ENCODE measurements around the gene EVC2.
"Not testable (repeated sequence)": the region's sequence is repeated elsewhere in the genome, so short reads cannot be mapped to it uniquely, and the experiment has no call there.

EVC2 gene

DNA sequence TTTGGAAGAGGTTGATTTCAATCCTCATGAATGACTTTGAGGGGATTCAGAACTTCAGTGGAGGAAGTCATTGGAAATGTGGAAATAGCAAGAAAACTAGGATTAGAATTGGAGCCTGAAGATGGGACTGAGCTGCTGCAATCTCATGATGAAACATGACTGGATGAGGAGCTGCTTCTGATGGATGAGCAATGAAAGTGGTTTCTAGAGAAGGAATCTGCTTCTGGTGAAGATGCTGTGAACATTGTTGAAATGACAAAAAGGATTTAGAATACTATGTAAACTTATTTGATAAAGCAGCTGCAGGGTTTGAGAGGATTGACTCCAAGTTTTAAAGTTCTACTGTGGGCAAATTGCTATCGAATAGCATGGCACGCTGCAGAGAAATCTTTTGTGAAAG, 29.7 kb upstream of the EVC2 start:
- no peak for DNase-seq

DNA sequence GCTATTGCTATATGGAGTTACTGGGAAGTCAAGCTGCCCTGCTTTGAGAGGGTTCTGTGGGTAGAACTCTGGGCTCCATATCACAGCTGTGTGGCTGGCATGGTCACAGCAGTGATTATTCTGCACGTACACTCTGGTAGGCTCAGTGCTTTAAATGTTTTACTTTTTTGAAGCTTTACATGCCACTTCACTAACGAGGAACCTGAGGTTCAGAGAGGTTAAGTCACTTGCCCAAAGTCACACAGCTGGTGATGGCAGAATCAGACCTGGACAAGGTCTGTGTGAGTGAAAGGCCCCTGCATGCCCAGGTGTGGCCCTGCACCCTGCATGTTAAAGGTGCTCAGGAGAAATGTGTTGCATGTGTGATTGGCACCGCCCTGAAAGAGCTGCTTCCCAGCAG, 27.1 kb upstream of the EVC2 start:
- no peak for DNase-seq

DNA sequence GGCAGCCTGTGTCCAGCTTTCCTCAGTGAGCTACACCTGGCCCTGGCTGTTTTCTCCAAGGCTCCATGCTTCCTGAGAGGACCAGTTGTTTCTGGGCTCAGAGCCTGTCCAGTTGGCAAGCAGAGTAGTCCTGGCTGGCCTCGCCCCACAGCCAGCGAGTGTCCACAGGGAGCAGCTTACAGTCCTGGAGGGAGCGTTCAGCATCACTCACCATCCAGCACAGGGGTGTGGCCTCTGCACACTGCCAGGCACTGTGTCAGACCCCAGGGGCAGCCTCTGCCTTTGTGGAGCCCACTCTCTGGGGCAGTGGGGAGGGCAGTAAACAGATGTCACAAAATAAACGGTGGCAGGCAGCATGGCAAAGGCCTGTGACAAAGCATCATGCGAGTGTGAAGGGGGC, 26.5 kb upstream of the EVC2 start:
- no peak for DNase-seq

DNA sequence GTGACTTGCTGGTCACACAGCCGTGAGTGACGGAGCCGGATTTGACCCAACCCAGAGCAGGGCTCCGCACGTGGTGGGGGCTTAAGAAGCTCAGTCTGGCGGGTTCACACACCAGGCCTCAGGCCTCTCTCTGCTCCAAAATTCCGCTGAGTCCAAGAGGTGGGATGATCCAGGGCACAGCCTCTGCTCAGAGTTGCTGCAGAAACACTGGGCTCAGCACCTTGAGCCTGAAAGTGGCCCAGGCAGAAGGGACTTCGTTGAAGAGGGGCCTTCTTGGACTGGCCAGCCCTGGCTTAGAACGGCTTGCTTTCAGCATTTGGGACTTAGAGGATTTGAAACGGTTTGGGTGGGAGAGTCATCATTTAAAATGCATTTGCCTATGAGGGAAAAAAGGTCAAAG, 23.8 kb upstream of the EVC2 start:
- no peak for DNase-seq

DNA sequence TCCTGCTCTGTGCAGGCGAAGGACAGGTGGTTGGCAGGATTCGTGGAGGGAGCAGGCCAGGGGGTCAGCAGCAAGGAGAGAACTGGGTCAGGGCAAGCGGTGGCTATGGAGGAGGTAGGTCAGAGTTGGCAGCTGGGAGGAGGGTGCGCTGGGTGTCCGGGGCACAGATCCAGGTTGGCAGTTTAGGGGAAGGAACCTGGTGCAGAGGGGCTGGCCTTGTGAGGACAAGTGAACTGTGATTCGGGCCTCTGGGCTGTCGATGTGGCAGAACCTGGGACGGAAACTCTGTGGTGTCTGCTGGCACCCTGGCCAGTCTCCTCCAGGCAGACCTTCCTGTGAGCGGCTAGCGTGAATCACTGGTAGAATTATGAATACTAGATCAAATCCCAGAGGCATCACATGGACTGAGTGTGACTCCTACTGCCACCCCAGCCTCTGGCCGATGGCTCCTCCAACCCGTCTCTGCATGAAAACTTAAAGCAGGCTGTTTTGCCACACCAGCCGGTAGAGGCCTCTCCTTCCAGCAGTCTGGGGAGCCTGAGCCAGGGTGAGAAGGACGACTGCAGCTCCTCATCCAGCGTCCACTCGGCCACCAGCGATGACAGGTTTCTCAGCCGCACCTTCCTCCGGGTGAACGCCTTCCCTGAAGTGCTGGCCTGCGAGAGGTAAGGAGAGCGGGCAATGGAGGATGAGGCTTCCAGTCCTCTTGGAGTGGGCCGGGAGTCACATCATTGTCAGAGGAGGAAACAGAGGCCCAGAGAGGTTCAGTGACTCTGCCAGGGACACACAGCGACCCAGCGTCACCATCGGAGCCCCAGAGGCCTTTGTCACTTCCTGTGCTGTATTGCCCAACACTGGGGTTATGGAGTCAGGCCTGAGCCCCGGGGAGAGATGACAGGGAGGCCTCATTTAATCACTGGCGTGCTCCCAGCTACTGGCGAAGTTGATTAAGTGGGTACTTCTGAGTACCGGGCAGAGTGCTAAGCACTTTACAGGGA, 22.9 kb upstream of the EVC2 start:
- no peak for DNase-seq

DNA sequence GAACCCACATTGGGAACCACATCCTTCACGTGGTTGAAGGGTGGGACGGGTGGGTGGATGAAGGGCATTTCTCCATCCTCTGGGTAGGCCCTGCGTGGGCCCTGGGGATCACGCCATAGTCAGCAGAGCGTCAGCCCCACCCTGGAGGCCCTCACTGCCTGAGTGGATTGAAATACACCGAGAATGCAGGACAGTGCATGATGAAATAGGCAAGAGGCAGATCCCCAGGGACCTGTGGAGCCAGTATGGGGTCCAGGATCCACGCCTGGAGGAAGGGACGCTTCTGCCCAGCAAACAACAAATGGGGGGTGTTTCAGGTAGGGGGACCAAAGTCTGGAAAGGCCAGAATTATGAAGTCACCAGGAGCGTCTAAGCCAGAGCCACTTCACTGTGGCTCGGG, 22.1 kb upstream of the EVC2 start:
- DNase-seq: no peak

DNA sequence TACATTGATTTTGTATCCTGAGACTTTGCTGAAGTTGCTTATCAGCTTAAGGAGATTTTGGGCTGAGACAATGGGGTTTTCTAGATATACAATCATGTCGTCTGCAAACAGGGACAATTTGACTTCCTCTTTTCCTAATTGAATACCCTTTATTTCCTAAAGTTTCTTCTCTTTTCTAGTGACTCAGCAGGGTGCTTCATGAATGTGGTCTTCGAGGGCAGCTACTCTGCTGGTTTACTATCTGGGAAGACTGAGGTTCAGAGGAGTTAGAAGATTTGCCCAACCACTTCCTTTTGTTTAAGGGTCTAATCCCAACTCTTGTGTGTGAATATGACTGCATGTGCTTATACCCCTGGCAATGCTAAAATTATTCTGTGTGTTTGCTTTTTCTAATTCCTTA, 20.1 kb upstream of the EVC2 start:
- not testable (repeated sequence) for DNase-seq

DNA sequence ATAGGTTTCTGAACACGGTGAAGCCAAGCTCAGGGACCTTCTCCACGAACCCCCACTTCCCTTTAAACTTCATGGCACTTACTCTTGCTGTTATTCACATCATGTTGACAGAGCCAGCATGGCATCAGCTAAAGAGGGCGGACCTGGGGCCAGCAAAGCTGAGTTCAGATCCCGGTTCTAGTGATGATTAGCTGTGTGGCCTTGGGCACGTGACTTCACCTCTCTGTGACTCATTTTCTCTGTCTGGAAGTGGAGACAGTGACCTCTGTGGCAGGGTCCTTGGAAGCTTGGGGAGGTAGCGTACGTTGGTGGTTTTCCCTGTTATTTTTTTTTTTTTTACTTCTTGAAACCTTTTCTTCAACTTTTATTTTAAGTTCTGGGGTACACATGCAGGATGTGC, 16.0 kb upstream of the EVC2 start:
- no peak for DNase-seq

DNA sequence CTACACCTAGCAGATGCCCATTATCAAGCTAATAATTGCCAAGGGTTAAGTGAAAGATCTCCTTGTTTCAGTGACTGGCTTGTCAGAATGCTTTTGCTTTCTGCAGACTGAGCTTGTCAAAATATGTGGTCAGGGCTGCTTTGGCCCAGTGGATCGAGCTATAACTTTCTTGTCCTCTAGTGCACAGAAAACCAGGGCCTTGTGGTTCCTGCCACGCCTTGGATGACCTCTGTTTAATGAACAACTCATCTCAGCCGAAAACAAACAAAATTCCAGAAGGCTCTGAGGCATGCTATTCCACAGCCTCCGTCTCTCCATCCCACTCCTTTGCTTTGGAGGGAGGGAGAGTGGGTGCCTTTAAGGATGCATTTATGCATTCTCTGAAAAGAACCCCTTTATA, 14.0 kb upstream of the EVC2 start:
- no peak for DNase-seq

DNA sequence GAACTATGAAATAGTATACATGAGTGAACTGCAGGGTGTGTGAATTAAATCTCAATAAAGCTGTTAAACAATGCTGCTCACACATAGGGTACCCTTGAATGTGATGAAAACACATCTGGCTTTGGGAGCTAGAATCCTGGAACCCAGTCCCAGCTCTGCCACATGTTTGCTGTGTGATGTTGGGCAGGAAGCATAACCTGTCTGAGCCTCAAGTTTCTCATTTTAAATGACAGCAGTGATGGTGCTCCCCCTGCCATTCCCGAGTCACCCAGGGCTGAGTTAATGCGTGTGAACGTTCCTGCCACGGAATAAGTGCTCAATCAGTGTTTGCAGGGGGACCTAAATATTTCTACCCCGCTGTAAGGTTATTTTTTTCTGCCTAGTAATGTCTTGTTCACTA, 13.6 kb upstream of the EVC2 start:
- DNase-seq: no peak

DNA sequence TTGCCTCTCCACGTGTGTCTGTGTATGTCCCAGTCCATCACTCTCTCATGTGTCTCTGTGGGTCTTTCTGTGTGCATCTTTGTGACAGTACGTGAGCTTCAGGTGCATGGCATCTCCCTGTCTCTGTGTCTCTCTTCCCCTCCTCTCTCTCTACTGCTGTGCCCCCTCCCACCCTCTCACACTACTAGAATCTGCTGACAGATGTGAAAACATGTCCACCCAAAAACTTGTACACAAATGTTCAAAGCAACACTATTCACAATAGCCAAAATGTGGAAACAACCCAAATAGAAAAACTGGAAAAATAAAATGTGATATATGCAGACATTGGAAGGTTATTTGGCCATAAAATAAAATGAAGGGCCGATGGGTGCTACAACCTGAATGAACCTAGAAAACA, 12.6 kb upstream of the EVC2 start:
- no peak for DNase-seq

DNA sequence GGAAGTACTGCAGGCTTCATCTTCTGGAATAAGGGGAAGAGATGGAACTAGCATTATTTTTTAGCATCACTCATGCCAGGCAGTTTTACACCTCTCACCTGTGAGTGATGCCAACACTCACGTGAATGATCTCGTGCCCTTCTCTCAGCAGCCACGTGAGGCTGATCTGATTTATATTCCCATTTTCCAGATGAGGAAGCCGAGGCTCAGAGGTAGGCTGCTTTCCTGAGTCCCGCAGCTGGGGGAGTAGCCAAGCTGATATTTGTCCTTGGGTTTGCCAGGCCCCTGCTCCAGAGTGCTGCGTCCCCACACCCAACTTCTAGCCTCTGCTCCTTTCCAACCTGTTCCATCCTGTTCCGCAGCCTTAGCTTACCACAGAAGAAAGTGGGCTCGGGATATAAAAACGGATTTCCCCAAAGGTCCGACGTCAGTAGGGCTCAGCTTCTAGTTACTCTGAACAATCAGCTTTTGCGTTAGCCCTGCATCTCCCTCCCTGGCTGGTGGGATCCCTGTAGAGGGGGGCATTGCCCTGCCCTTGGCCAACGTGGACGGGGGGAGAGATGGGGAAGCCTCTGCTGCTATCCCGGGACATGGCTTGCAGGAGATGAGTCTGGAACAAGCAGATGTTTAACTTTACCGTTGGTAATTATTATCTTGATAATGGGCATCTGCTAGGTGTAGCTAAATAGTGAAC, 11.9 kb upstream of the EVC2 start:
- DNase-seq: no peak

DNA sequence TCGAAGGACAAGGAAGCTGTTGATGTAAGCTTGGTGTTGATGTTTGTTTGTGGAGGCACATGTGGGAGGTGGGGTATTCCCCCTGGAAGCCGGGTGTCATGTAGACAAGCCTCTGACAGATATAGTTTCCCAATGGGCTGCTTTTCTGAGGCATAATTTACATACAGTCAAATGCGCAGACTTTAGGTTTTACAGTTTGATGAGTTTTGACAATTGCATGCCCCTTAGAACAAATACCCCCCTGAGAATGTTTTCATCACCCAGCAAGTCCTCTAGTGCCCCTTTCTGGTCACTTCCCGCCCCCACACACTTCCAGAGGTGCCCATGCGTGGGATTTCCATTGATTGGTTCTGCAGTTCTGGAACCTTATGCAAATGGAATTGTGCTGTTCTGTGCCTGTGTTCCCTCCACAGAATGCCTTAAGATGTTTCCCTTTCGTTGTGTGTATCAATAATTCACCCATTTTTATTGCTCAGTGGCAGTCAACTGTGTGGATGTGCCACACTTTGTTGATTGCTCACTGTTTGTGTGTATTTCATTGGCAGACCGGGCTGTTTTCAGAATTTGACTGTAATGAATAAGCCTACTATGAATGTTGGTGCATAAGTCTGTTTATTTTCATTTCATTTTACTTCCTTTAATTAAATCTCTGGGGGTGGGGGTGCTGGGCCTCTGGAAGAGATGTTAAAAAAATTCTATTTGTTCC, 11.1 kb upstream of the EVC2 start:
- peak; percentile 43 for DNase-seq

DNA sequence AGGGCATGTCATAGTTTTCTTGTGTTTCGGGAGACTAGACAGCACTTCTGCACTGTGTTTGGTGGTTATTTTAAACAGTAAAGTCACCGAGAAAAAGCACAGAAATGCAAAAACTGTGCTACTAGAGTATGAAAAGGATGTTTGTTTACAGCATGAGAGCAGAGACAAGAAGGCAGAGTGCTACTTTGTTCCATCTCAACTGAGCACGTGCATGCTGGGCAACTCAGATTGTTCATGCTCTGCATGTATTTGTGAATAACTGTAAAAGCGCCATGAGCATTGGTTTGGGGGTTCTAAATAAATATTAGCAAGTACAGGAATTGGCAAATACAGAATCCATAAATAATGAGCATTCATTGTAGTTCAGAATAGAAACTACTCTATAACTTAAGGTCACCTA, 10.1 kb upstream of the EVC2 start:
- DNase-seq: no peak

DNA sequence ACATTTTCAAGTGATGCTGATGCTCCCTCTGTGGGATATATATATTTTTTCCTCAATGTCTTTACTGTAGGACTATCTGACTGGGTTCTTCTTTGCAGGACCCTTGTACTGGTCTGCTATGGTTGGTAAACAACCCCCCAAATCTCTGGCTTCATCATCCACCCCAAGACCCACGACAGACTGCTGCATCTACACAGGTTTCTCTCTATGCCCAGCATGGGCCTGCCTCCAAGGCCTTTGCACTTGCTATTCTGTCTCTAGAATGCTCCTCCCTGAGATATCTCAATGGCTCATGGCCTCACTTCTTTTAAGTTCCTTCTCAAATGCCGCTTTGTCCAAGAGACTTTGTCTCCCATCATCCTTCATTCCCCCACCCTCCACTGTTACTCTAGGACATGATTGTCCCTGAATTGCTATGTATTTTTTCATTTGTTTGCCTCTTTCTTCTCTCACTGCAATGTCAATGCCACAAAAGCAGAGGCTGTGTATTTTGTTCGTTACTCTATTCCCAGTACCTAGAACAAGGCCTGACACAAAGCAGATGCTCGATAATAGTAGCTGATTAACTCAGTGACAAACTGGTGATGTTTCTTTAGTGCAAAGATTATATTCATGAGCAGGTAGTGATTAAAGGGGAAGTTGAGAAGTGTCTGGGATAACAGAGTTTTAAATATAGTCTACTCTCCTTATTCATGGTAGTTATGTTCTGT, 9.2 kb upstream of the EVC2 start:
- DNase-seq: no peak

DNA sequence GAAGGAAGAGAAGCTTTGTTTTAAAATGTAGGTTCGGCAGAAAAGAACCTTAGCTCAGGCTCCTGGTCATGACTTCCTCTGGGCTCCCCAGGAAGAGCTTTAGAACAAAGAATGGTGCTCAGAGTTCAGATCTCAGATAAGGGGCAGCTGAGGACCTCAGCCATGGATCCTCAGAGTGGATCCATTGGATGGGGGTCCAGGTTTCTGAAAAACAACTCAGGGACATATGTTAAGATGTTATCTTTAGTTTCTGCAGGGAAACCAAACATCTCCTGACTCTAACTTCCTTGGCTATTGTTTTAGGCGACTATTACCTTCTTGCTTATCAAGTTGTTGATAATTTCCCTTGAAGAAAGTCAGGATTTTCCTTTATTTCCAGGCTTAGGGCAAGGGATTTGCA, 8.0 kb upstream of the EVC2 start:
- no peak for DNase-seq

DNA sequence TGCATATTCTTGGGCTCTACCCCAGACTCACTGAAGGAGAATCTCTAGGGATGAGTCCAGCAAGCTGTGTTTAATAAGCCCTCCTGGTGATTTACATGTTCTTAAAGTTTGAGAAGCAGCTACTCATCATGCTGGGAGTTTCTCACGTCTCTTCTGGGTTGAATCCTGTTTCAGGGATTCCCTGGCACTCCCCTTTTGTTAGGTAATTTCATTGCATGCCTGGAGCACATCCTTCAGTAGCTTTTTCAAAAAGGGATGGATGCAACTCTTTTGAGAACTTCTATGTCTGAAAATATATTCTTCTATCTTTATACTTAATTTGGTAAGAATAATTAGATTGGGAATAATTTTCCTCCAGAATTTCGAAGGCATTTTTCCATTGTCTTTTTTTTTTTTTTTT, 7.0 kb upstream of the EVC2 start:
- DNase-seq: no peak

DNA sequence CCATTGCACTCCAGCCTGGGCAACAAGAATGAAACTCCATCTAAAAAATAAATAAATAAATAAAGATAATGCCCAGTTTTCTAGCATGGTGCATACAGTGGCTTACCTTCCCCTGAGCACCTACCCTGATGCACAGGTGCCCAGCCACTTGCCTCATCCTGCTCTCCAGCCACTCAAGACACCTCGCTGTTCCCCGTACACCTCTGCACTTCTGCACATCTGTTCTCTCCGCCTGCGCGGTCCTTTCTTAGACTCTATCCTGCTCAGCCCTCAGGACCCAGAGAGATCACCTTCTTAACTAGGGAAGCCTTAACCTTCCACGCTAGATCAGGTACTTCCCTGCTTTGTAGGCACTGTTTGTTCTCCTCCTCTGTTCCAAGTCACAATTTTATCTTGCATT, 5.5 kb upstream of the EVC2 start:
- DNase-seq: no peak

DNA sequence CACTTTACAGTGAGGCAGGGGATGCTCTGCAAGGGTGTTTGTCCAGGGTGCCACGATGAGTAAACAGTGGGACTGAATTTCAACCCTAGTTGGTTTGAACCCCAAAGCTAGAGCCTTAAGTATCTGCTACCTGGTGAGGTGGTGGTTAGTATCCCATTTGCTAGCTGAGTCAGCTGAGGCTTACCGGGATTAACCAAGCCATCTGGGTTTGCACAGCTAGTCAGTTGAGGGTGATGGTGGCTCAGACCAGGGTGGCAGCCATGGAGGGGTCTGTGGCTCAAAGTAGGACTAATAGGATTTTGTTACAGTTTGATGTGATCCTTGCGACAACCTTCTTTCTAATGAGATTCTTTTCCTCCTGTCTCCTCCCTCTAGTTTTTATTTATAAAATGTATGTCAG, 4.6 kb upstream of the EVC2 start:
- DNase-seq: no peak

DNA sequence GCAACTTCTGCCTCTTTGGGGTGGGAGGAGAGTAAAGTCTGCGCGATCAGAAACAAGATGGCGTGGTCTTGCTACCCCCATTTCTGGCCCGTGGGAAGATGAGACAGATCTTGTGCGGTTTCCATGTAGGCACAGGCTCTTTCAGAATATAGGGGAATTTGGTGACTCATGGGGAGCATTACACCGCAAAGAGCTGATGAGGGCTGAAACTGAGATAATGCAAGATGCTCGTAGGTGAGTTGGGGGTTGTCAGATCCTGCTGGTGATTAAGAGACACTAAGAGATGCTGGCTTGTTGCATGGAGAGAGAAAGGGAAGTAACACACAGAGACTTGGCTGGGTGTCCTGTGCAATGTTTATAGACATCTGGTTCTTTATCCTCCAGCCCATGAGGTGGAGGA, 4.2 kb upstream of the EVC2 start:
- DNase-seq: no peak

DNA sequence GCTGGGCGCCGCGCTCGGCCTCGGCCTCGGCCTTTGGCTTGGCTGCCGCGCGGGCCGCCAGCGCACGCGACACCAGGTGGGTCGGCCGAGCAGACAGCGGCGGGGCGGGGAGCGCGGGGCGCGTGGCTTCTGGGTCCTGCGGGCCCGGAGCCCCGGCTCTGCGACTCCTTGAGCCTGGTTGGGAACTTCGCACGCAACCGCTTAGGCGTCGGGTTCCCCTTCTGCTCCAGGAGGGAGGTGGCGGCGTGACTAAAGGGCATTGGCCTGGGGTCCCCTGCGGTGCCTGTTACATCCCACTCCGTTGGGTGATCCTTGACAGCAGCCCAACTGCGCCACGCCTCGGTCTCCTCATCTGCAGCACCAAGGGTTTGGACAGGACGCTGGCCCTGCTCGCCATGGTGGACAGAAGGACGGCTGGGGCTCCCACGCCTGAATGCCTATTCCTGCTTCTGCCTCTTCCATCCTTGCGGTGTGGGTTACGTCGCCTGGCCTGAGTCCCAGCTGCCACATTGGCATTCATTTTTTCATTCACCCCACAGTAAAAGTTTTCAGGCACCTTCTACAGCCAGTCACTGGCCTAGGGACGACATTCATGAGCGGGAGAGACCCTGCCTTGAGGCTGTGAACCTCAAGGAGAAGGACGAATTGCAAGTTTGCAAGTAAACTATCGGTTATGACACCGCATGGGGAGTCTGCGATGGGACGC, 3.3 kb upstream of the EVC2 start:
- no peak for DNase-seq

DNA sequence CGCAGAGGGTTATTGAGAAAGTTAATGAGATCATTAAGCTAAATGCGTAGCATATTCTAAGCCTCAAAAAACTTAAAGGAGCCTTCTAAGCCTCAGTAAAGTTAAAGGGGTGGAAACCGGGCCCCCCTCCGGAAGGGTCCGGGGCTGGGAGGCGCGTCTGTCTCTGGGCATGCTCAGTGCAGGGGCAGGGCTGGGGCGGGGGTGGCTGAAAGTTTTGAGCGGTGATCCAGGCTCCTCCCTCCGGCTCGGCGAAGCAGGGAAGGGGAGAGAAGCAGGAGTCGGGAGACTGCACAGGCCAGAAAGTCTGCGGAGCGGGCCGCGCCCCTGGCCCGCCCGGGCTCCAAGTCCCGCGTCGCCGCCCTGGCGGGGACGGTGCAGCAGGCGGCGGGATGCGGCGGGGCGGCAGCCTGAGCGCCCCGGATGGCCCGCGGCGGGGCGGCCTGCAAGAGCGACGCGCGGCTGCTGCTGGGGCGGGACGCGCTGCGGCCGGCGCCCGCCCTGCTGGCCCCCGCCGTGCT, 2.7 kb upstream of the EVC2 start, which contains the start of gene EVC:
Gene EVC, plus strand, starts transcription at position 241 of the 518 bp plus-strand sequence. Its CDS starts 180 bp downstream, at position 421.
- peak; percentile 56 for DNase-seq

Measured in NCI-H526 treated with DMSO at 0.1 percent for 48 hours (cell line).